ENCODE data around the gene CMTM7.
"Not testable (repeated sequence)": the region's sequence is repeated elsewhere in the genome, so short reads cannot be mapped to it uniquely, and the experiment has no call there.

Gene CMTM7

GRCh38 chr3:32384938-32385337, 6.7 kb upstream of the CMTM7 start:
- TF ChIP-seq POLR2AphosphoS5 (IDR thresholded peaks at IDR 0.05; ENCODE audit: low read depth, low read length): no peak
- TF ChIP-seq TAF1 (IDR thresholded peaks at IDR 0.05; ENCODE audit: borderline replicate concordance, low read depth, low read length): no peak
- no peak for TF ChIP-seq POLR2A (IDR thresholded peaks at IDR 0.05; ENCODE audit: low read depth, low read length)
- FAIRE-seq: no peak
- no peak for DNase-seq (ENCODE audit: insufficient read length)

GRCh38 chr3:32387512-32387911, 4.1 kb upstream of the CMTM7 start:
- TF ChIP-seq POLR2AphosphoS5 (IDR thresholded peaks at IDR 0.05; ENCODE audit: low read depth, low read length) (no peak), POLR2A (IDR thresholded peaks at IDR 0.05; ENCODE audit: low read depth, low read length) (no peak), TAF1 (IDR thresholded peaks at IDR 0.05; ENCODE audit: borderline replicate concordance, low read depth, low read length) (no peak)
- DNase-seq (ENCODE audit: insufficient read length) (no peak), FAIRE-seq (no peak)

- not testable (repeated sequence) for DNase-seq (ENCODE audit: insufficient read length); FAIRE-seq
Observed at GRCh38 chr3:32389577-32389976, 2.1 kb upstream of the CMTM7 start.

GRCh38 chr3:32392536-32393302, 1.1 kb downstream of the CMTM7 start:
- DNase-seq (ENCODE audit: insufficient read length): no peak
- FAIRE-seq: no peak
- TF ChIP-seq POLR2A (IDR thresholded peaks at IDR 0.05; ENCODE audit: low read depth, low read length) (no peak), POLR2AphosphoS5 (IDR thresholded peaks at IDR 0.05; ENCODE audit: low read depth, low read length) (no peak), TAF1 (IDR thresholded peaks at IDR 0.05; ENCODE audit: borderline replicate concordance, low read depth, low read length) (no peak)

- no peak for FAIRE-seq
- TF ChIP-seq POLR2A (IDR thresholded peaks at IDR 0.05; ENCODE audit: low read depth, low read length) (no peak), POLR2AphosphoS5 (IDR thresholded peaks at IDR 0.05; ENCODE audit: low read depth, low read length) (no peak), TAF1 (IDR thresholded peaks at IDR 0.05; ENCODE audit: borderline replicate concordance, low read depth, low read length) (no peak)
- DNase-seq (ENCODE audit: insufficient read length): no peak
Observed at GRCh38 chr3:32395496-32395895, 3.8 kb downstream of the CMTM7 start.

GRCh38 chr3:32397941-32398340, 6.3 kb downstream of the CMTM7 start:
- no peak for DNase-seq (ENCODE audit: insufficient read length)
- FAIRE-seq: no peak
- TF ChIP-seq TAF1 (IDR thresholded peaks at IDR 0.05; ENCODE audit: borderline replicate concordance, low read depth, low read length) (no peak), POLR2A (IDR thresholded peaks at IDR 0.05; ENCODE audit: low read depth, low read length) (no peak), POLR2AphosphoS5 (IDR thresholded peaks at IDR 0.05; ENCODE audit: low read depth, low read length) (no peak)

GRCh38 chr3:32398531-32398930, 6.9 kb downstream of the CMTM7 start:
- no peak for DNase-seq (ENCODE audit: insufficient read length)

GRCh38 chr3:32399030-32399620, 7.5 kb downstream of the CMTM7 start:
- DNase-seq (ENCODE audit: insufficient read length) (no peak), FAIRE-seq (no peak)
- no peak for TF ChIP-seq POLR2AphosphoS5 (IDR thresholded peaks at IDR 0.05; ENCODE audit: low read depth, low read length)
- no peak for TF ChIP-seq TAF1 (IDR thresholded peaks at IDR 0.05; ENCODE audit: borderline replicate concordance, low read depth, low read length)
- TF ChIP-seq POLR2A (IDR thresholded peaks at IDR 0.05; ENCODE audit: low read depth, low read length): no peak

More at GRCh38 chr3:32398531-32398930, 6.9 kb downstream of the CMTM7 start:
- FAIRE-seq: no peak
- TF ChIP-seq POLR2AphosphoS5 (IDR thresholded peaks at IDR 0.05; ENCODE audit: low read depth, low read length): no peak
- TF ChIP-seq POLR2A (IDR thresholded peaks at IDR 0.05; ENCODE audit: low read depth, low read length): no peak
- no peak for TF ChIP-seq TAF1 (IDR thresholded peaks at IDR 0.05; ENCODE audit: borderline replicate concordance, low read depth, low read length)

GRCh38 chr3:32401126-32401525, 9.5 kb downstream of the CMTM7 start:
- no peak for DNase-seq (ENCODE audit: insufficient read length)
- TF ChIP-seq TAF1 (IDR thresholded peaks at IDR 0.05; ENCODE audit: borderline replicate concordance, low read depth, low read length): no peak
- no peak for TF ChIP-seq POLR2A (IDR thresholded peaks at IDR 0.05; ENCODE audit: low read depth, low read length)
- TF ChIP-seq POLR2AphosphoS5 (IDR thresholded peaks at IDR 0.05; ENCODE audit: low read depth, low read length): no peak
- FAIRE-seq: no peak

- DNase-seq (ENCODE audit: insufficient read length) (peak; percentile 42), FAIRE-seq (peak; percentile 85)
- TF ChIP-seq POLR2A (IDR thresholded peaks at IDR 0.05; ENCODE audit: low read depth, low read length): no peak
- no peak for TF ChIP-seq TAF1 (IDR thresholded peaks at IDR 0.05; ENCODE audit: borderline replicate concordance, low read depth, low read length)
- no peak for TF ChIP-seq POLR2AphosphoS5 (IDR thresholded peaks at IDR 0.05; ENCODE audit: low read depth, low read length)
Observed at GRCh38 chr3:32401556-32402081, 10.0 kb downstream of the CMTM7 start.

- FAIRE-seq: no peak
Observed at GRCh38 chr3:32403663-32404062, 12.0 kb downstream of the CMTM7 start.

GRCh38 chr3:32404714-32405113, 13.1 kb downstream of the CMTM7 start:
- FAIRE-seq (no peak), DNase-seq (ENCODE audit: insufficient read length) (no peak)
- TF ChIP-seq POLR2AphosphoS5 (IDR thresholded peaks at IDR 0.05; ENCODE audit: low read depth, low read length) (no peak), POLR2A (IDR thresholded peaks at IDR 0.05; ENCODE audit: low read depth, low read length) (no peak), TAF1 (IDR thresholded peaks at IDR 0.05; ENCODE audit: borderline replicate concordance, low read depth, low read length) (no peak)

More at GRCh38 chr3:32403663-32404062, 12.0 kb downstream of the CMTM7 start:
- TF ChIP-seq POLR2A (IDR thresholded peaks at IDR 0.05; ENCODE audit: low read depth, low read length) (no peak), TAF1 (IDR thresholded peaks at IDR 0.05; ENCODE audit: borderline replicate concordance, low read depth, low read length) (no peak), POLR2AphosphoS5 (IDR thresholded peaks at IDR 0.05; ENCODE audit: low read depth, low read length) (no peak)
- DNase-seq (ENCODE audit: insufficient read length): no peak

All from GM12892 (cell line).